GM12872 (cell line): ENCODE results near the gene MPV17.

ENCODE experiments used
- TF ChIP-seq, protein P1 (sequence below): IDR thresholded peaks from 3 replicates; pipeline ENCODE4 v1.5.1; 2011; ENCODE audit warnings: low read depth, mild to moderate bottlenecking, low read length, moderate library complexity; ENCODE audit not compliant: insufficient read depth

The MPV17 gene

DNA sequence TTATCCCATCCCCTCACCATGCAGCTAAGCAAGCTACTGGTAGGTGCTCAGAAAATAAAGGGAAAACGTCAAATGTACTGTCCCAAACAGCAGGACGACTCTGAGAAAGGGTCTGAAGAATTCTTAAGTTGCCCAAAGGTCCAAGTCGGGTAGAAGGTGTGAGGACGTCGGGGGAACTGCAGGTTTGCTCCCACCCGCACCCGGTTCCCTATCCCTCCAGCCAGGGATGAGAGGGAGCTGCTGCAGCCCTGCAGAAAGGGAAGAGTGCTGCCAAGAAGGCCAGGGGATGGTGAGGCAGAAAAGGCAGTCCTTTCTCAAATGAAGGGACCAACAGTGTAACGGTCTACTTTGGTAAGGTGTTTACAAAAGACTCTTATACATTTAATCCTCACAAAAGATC, 7.8 kb downstream of the MPV17 start:
- TF ChIP-seq, protein P1, sequence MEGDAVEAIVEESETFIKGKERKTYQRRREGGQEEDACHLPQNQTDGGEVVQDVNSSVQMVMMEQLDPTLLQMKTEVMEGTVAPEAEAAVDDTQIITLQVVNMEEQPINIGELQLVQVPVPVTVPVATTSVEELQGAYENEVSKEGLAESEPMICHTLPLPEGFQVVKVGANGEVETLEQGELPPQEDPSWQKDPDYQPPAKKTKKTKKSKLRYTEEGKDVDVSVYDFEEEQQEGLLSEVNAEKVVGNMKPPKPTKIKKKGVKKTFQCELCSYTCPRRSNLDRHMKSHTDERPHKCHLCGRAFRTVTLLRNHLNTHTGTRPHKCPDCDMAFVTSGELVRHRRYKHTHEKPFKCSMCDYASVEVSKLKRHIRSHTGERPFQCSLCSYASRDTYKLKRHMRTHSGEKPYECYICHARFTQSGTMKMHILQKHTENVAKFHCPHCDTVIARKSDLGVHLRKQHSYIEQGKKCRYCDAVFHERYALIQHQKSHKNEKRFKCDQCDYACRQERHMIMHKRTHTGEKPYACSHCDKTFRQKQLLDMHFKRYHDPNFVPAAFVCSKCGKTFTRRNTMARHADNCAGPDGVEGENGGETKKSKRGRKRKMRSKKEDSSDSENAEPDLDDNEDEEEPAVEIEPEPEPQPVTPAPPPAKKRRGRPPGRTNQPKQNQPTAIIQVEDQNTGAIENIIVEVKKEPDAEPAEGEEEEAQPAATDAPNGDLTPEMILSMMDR = no peak

DNA sequence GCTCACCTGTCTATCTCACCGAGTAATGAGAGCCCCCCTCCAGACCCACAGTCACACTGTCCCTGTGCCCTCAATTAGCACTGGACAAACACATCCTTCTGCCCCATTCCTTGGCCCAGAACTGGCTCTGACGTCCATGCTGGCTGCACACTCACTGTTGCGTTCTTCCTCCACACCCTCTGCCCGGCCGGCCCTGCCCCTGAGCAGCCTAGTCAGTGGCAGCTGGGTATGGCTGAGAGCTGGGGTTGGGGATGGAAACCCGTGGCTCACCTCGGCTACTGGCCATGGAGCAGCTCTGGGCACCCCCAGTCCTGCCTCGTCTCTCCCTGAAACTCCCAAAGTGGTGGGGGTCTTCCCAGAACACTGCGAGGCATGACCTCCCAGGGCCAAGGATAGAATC, 8.2 kb downstream of the MPV17 start:
- TF ChIP-seq, protein P1 = no peak

DNA sequence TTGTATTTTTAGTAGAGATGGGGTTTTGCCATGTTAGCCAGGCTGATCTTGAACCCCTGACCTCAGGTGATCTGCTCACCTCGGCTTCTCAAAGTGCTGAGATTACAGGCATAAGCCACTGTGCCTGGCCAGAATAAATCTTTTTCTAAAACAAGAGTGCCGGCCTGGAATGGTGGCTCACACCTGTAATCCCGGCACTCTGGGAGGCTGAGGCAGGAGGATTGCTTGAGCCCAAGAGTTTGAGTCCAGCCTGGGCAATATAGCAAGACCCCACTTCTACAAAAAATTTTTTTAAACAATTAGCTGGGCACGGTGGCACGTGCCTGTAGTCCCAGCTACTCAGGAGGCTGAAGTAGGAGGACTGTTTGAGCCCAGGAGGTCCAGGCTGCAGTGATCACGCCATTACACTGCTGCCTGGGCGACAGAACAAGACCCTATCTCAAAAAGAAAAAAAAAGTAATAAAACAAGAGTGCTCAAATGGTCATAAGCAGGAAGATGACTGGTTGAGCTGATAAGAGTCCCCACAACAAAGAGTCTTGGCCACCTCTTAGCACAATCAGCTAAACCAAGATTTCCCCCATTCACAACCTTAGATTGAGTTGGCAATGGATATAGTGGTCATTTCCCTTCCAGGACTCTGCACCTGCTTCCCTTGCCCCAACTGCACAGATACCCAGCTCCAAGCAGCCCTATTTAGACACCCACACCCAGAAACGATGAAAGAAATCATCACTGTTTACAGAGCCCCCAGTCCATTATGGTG, 8.8 kb downstream of the MPV17 start:
- TF ChIP-seq, protein P1 = no peak

DNA sequence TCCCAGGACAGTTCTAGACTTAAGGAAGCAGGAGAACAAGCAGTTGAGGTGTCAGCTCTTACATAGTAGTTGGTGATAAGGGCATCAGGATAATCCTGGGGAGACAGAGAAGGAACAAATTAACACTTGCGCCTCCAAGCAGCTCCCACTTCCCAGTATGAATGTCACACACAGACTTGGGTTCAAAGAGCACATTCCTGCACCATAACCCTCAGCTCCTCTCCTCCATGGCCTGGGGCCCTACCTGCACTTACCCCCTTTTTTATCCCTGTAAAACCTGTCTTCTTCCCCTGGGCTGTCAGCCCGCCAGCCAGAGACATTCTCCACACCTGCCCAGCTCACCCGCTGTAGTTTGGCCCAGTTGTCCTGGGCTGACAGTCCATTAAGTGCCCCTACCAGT, 10.7 kb downstream of the MPV17 start:
- TF ChIP-seq, protein P1 = no peak

DNA sequence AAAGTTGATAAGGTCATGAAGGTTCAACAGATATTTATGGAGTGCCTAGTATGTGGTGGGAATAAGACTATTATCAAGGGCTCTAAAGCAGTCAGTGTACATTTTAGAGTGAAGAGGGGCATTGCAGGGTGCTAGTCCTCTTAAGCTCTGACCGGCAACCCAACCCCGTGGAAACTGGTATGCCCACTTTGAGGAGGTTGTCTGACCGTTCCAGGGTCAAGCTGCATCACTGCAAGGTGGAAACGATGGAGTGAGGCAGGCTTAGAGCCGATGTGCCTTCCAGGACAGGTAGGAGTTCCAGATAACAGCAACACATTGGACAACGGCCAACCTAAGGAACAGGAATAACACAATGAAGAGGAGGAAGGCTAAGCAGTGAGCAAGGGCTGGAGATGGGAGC, 13.2 kb downstream of the MPV17 start:
- TF ChIP-seq, protein P1 = no peak

DNA sequence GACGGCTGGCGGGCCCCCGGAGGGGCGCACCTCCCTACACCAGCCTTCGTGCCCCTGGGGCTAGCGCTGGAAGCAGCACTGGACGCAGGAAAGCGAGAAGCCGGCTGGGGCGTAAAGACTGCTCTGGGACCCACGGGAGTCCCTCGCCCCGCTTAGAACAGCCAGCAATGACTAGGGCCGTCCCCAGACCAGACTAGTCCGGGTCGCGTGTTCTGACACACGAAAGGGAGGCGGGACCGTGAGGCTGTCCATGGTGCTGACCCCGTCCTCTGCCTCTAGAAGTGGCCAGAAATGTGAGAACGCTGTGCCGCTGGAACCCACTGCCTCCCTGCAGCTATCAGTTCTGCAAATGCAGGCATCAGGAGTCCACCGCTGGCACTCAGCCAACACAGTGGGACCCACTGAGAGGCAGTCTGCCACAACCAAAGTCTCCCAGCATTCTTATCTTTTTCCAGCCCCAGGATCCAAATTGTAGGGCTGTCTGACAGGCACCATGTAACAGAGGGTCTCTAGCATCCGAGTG, 14.5 kb downstream of the MPV17 start, which contains the start of gene UCN:
UCN (minus strand) TSS at position 87 of the 523 bp plus-strand sequence. CDS start 550 bp downstream, outside the sequence.
- TF ChIP-seq, protein P1 = no peak

DNA sequence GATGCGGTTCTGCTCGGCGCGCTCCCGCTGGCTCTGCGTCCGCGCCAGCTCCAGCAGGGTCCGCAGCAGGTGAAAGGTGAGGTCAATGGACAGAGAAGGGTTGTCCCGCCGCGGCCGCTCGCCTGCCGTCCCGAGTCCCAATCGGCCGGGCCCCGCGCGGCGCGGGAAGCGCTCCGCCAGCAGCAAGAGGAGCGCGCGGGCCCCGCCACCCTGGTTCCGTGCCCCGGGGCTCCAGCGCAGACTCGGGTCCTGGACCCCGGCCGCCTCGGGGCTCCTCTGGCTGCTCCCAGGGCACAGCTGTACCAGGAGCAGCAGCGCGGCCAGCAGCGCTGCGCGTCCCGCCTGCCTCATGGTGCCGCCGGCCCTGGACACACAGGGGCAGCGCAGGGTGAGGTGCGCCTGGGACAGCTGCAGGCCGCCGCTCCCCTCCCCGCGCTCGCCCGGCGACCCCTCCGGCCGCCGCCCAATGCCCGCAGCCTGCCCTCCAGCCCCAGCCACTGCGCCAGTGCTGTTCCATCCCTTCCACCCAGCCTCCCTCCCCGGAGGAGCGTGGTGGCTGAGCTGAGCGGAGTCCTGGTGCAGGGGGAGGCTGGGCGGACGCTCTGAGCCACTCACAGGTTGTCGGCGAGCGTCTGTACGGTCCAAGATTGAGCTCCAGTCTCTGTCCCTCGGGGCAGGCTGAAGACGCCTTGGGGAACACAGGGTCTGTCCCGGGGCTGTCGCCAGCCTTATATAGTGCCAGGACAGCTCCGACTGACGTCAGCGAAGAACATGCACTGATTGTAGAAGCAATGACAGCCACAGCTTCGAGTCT, 15.1 kb downstream of the MPV17 start:
- TF ChIP-seq, protein P1 = no peak
